ENCODE measurements around the gene GPR3. TPM values are rescaled to one million over a fixed set of nuclear protein-coding genes. Genes with fewer than 3 reads are reported as not detected.

The GPR3 gene
- total RNA-seq, 1 experiment from 2014 or later: 4.4 TPM

GRCh38 chr1:27364696-27365371, 27.6 kb upstream of the GPR3 start:
- H3K4me1 ChIP-seq (ENCODE audit: insufficient read depth, low read length): peaks cover 3% of the 10 kb centered on the region; the same call in 1 of the 2 replicates
- H3K4me3 Mint-ChIP-seq: peak overlapping the region in 1 of 2 experiments; percentile 93; a peak in 2 of 5 replicates
- H3K4ac ChIP-seq (ENCODE audit: low read depth, low read length): no peak overlapping the region
- H3K18ac ChIP-seq (ENCODE audit: insufficient read length, low read depth, low read length): no peak overlapping the region
- peaks cover 22% of the 10 kb centered on the region for H3K23me2 ChIP-seq (ENCODE audit: insufficient read length, low read depth, low read length, poor library complexity, severe bottlenecking)
- no peak overlapping the region for H2AFZ ChIP-seq (ENCODE audit: low read length)
- H2BK5ac ChIP-seq (ENCODE audit: insufficient read length, low read length): no peak overlapping the region
- no peak overlapping the region for H4K5ac ChIP-seq (ENCODE audit: insufficient read length, low read depth, low read length)
- H3K9me3 ChIP-seq (ENCODE audit: control insufficient read depth, low read depth, low read length): no peaks in the 10 kb centered on the region
- no peak overlapping the region for H2AK5ac ChIP-seq (ENCODE audit: insufficient read length, low read length)
- H3K9me3 Mint-ChIP-seq: no peaks in the 10 kb centered on the region
- H3K27me3 Mint-ChIP-seq (ENCODE audit: low read depth): peaks cover 45% of the 10 kb centered on the region
- no peak overlapping the region for H3K14ac ChIP-seq (ENCODE audit: insufficient read depth, low read length)
- H3K4me1 Mint-ChIP-seq: peaks cover 20 to 37% of the 10 kb centered on the region in 2 experiments
- no peak overlapping the region for H4K91ac ChIP-seq (ENCODE audit: insufficient read length, low read depth, low read length)
- H3K9ac ChIP-seq (ENCODE audit: extremely low read depth, insufficient read length, low read length): no peak overlapping the region
- H2BK20ac ChIP-seq (ENCODE audit: low read depth, low read length, poor library complexity, severe bottlenecking): no peak overlapping the region
- no peak overlapping the region for H4K8ac ChIP-seq (replicated peaks; ENCODE audit: insufficient read length, low read depth, low read length)
- no peak overlapping the region for H3T11ph ChIP-seq (ENCODE audit: low read length)
- no peak overlapping the region for H3K27ac ChIP-seq (ENCODE audit: insufficient read length, low read depth, low read length)
- H2BK15ac ChIP-seq (ENCODE audit: low read depth, low read length): no peak overlapping the region
- no peak overlapping the region; a peak in 1 of 7 replicates for H3K27ac Mint-ChIP-seq
- TF ChIP-seq CTCF (conservative IDR thresholded peaks at IDR 0.05): no peak
- H2BK120ac ChIP-seq (ENCODE audit: low read depth, low read length, poor library complexity, severe bottlenecking): no peak overlapping the region
- peaks cover 6% of the 10 kb centered on the region for H4K20me1 ChIP-seq (ENCODE audit: control insufficient read depth, insufficient read depth, insufficient read length)
- H3K23ac ChIP-seq (ENCODE audit: insufficient read length, low read depth, low read length): no peak overlapping the region
- peaks cover 5% of the 10 kb centered on the region; the same call in 1 of the 2 replicates for H3K27me3 ChIP-seq (ENCODE audit: insufficient read depth, low read length)
- H2BK12ac ChIP-seq (ENCODE audit: insufficient read length, low read depth, low read length): no peak overlapping the region
- H3K79me1 ChIP-seq (ENCODE audit: insufficient read depth, low read depth, low read length, poor library complexity, severe bottlenecking): no peaks in the 10 kb centered on the region
- WGBS (ENCODE audit: extremely low coverage, insufficient read length, low lambda C conversion rate): no CpG with 5 or more reads among the region's 11 CpGs
- H3K56ac ChIP-seq (ENCODE audit: insufficient read length, low read depth, low read length): no peak overlapping the region
- peak overlapping the region; percentile 79 for H3K4me2 ChIP-seq (ENCODE audit: insufficient read depth, insufficient read length, low read length)
- H3K79me2 ChIP-seq (ENCODE audit: insufficient read depth, low read length): no peaks in the 10 kb centered on the region
- no peaks in the 10 kb centered on the region; a peak in 1 of 7 replicates for H3K36me3 Mint-ChIP-seq (ENCODE audit: insufficient read depth in 1 of 3, low read depth in 3 of 3)
- no peak for DNase-seq

Data from H9 (cell line).